ENCODE data around the gene ATIC. TPM values are rescaled to one million over a fixed set of nuclear protein-coding genes. Genes with fewer than 3 reads are reported as not detected.

ATIC gene
- total RNA-seq, 1 experiment from 2014 or later = 173 TPM

GRCh38 chr2:215338883-215339679 lies 27.2 kb downstream of the ATIC start (continued):
- TF ChIP-seq ZFX (IDR thresholded peaks at IDR 0.05) = no peak
- TF ChIP-seq MAX (IDR thresholded peaks at IDR 0.05) = no peak
- TF ChIP-seq POLR2A (IDR thresholded peaks at IDR 0.05; ENCODE audit: borderline replicate concordance, extremely low read depth, insufficient read depth, insufficient read length) = no peak
- TF ChIP-seq EZH2 (IDR thresholded peaks at IDR 0.05) = no peak

- H3K4me1 ChIP-seq (ENCODE audit: control insufficient read depth in 1 of 2, insufficient read depth in 2 of 2, low read length in 2 of 2) = no peaks in the 10 kb centered on the region
- H3K9me3 ChIP-seq (ENCODE audit: control insufficient read depth in 1 of 2, insufficient read depth in 1 of 2, low read depth in 1 of 2, low read length in 2 of 2) = no peaks in the 10 kb centered on the region
- peaks cover 38 to 47% of the 10 kb centered on the region in 2 experiments for H3K36me3 ChIP-seq (ENCODE audit: control insufficient read depth in 1 of 2, insufficient read depth in 2 of 2, low read length in 2 of 2)
- intact Hi-C loops (cut with micrococcal nuclease) = no loop called here
- ATAC-seq (no peak), DNase-seq (ENCODE audit: low read depth, low spot score) (no peak)
- CTCF ChIA-PET = no interaction called here
- H3K9ac ChIP-seq (ENCODE audit: low read length) = no peak overlapping the region
- TF ChIP-seq POLR2AphosphoS5 (IDR thresholded peaks at IDR 0.05; ENCODE audit: low read depth, low read length) (no peak), POLR2A (IDR thresholded peaks at IDR 0.05; ENCODE audit: borderline replicate concordance, extremely low read depth, insufficient read depth, insufficient read length) (no peak), SIN3A (IDR thresholded peaks at IDR 0.05; ENCODE audit: low read depth) (no peak), EZH2phosphoT487 (IDR thresholded peaks at IDR 0.05; ENCODE audit: borderline replicate concordance) (no peak), JUND (IDR thresholded peaks at IDR 0.05) (no peak), CBX3 (IDR thresholded peaks at IDR 0.05; ENCODE audit: low read depth) (no peak), ATF3 (IDR thresholded peaks at IDR 0.05) (no peak)
- POLR2A ChIA-PET = no interaction called here
- H3K27ac ChIP-seq (ENCODE audit: low read depth, low read length) = no peak overlapping the region
- no peak overlapping the region for H3K4me3 ChIP-seq (replicated peaks in 1 of 2; ENCODE audit: low read depth in 1 of 2, low read length in 2 of 2)
- H2AFZ ChIP-seq (ENCODE audit: low read depth, low read length, poor library complexity, severe bottlenecking) = no peak overlapping the region
- H3K27me3 ChIP-seq (ENCODE audit: insufficient read depth, low read length) = no peaks in the 10 kb centered on the region
- H4K20me1 ChIP-seq (ENCODE audit: insufficient read depth) = no peaks in the 10 kb centered on the region
- H3K9me2 ChIP-seq (ENCODE audit: insufficient read depth) = no peaks in the 10 kb centered on the region
- no TSS peak for BruUV-seq (replicated peaks)
- RAD21 ChIA-PET (ENCODE audit: low non-redundant PET in 1 of 2, low total read pairs in 2 of 2, uncharacterized antibody in 2 of 2, unreplicated experiment in 2 of 2) = no interaction called here
- H3K79me2 ChIP-seq (ENCODE audit: insufficient read depth, low read length) = peaks cover 21% of the 10 kb centered on the region
- H3K4me2 ChIP-seq (ENCODE audit: low read length) = no peak overlapping the region
Measured at GRCh38 chr2:215347878-215348277, 36.0 kb downstream of the ATIC start.

Data from HCT116 (cell line).